Stimulated activated CD4-positive, alpha-beta T cell treated with anti-CD3 and anti-CD28 coated beads, Interleukin-1b, Interleukin-23, amount 100 ng/mL, for 48 hours (primary cell): ENCODE measurements around the gene EML6.
"Not testable (repeated sequence)": the region's sequence is repeated elsewhere in the genome, so short reads cannot be mapped to it uniquely, and the experiment has no call there.

Experiments used
- DNase-seq: peaks from one replicate; pipeline ENCODE4 v3.0.0-alpha.2; 2020

The EML6 gene

DNA sequence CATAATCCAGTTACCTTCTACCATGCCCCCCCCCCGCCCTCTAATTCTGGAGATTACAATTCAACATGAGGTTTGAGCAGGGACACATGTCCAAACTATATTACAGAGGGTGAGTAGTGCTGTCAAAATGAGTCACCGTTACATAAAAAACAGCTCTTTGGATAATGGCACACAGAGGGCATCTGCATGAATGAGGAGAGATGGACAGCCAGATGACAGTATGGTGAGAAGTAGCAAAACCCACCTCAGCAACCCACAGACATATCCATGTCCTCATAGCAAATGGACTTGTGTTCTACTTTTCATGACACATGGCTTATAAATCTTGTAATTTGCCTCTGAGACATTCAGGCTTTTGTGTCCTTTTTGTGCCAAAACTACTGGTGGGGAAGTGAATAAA lies 132.0 kb downstream of the EML6 start:
- DNase-seq, result no peak

GRCh38 chr2:54858021-54858681 lies 134.7 kb downstream of the EML6 start:
- DNase-seq, result no peak

- no peak for DNase-seq
These were observed 136.0 kb downstream of the EML6 start for GRCh38 chr2:54859416-54859815.

GRCh38 chr2:54859997-54860701 lies 136.7 kb downstream of the EML6 start:
- DNase-seq, result no peak

DNA sequence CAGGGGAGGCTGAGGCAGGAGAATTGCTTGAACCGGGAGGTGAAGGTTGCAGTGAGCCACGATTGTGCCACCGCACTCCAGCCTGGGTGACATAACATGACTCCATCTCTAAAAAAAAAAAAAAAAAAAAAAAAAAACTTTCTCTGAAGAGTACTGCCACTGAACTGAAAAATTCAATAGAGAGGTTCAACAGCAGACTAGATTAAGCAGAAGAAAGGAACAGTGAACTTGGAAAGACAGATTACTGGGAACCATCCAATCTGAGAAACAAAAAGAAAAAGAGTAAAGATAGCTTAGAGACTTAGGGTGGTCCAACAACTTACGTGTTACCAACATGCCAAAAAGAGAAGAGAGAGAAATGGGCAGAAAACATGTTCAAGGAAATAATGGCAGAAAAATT lies 138.8 kb downstream of the EML6 start:
- DNase-seq, result no peak

GRCh38 chr2:54862742-54863141 lies 139.3 kb downstream of the EML6 start:
- no peak for DNase-seq

- DNase-seq, result no peak
These were observed 140.2 kb downstream of the EML6 start for GRCh38 chr2:54863660-54864059.

GRCh38 chr2:54864096-54864495 lies 140.6 kb downstream of the EML6 start:
- no peak for DNase-seq

GRCh38 chr2:54864727-54865126 lies 141.3 kb downstream of the EML6 start:
- DNase-seq, result no peak

DNA sequence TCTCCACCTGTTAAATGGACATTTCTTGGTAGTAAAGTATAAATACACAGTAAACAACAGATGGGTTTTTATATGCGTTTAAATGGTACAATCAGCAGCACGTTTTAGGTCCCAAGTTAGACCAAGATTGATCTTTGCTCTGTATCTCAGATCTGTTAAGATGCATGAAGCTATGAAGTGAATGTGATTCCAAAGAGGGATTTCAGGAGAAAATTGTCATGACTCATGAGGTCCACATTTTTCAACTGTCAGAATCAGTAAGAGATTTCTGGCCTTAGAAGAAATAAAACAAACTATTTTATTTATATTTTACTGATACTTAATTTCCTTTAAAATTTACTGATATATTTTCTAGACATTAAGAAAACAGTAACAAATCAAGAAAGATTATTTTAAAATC lies 142.7 kb downstream of the EML6 start:
- no peak for DNase-seq

GRCh38 chr2:54866868-54867267 lies 143.4 kb downstream of the EML6 start:
- DNase-seq, result no peak

GRCh38 chr2:54867457-54867856 lies 144.0 kb downstream of the EML6 start:
- no peak for DNase-seq

GRCh38 chr2:54871457-54872107 lies 148.1 kb downstream of the EML6 start:
- DNase-seq, result no peak

GRCh38 chr2:54872780-54873179 lies 149.3 kb downstream of the EML6 start:
- DNase-seq, result no peak

DNA sequence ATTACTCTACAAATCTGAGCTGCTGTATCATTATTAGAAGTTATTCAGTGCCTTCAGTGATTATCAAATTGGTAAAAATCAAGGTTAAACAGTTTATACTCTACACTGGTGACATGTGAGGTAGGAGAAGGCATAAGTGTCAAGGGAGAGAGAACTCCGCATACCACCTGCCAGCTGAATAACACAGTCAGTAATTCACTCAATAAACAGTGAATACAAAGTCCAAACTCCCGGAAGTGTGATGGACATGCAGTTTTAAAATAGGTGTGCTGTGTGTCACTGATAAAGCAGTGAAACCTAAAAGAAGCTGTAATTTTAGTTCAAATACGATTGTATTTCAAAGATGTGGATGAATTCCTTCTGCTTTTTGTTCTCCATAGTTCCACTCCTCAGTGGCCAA lies 149.8 kb downstream of the EML6 start:
- not testable (repeated sequence) for DNase-seq

DNA sequence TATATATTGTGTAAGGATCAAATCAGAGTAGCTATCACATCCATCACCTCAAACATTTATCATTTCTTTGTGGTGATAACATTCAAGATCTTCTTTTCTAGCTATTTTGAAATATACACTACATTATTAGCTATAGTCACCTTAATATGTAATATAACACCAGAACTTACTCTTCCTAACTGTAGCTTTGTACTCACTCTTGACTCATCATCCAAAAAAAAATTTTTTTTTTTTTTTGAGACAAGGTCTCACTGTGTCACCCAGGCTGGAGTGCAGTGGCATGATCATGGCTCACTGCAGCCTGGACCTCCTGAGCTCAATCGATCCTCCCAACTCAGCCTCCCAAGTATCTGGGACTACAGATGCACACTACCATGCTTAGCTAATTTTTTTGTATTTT lies 153.3 kb downstream of the EML6 start:
- DNase-seq, result no peak

DNA sequence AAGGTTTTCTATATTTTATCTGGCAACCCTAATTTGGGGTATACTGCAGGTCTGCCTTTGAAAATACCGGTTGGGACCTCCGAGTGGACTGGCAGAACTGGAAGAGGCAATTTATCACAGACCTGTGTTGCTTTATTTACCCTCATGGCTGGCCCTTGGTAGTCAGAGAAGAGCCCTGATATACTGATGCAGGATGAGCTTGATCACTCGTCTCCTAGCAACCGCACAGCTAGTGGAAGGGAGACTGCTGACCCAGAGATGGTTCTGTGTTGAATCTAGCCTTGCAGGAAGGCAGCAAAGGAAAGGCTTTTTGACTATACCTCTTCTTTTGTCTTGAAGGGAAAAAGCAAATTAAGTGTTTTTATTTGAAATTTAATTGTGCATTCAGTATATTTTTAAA lies 154.7 kb downstream of the EML6 start:
- DNase-seq, result no peak

GRCh38 chr2:54879032-54879431 lies 155.6 kb downstream of the EML6 start:
- no peak for DNase-seq

GRCh38 chr2:54879598-54880332 lies 156.3 kb downstream of the EML6 start:
- DNase-seq, result no peak

GRCh38 chr2:54880428-54880827 lies 157.0 kb downstream of the EML6 start:
- no peak for DNase-seq

DNA sequence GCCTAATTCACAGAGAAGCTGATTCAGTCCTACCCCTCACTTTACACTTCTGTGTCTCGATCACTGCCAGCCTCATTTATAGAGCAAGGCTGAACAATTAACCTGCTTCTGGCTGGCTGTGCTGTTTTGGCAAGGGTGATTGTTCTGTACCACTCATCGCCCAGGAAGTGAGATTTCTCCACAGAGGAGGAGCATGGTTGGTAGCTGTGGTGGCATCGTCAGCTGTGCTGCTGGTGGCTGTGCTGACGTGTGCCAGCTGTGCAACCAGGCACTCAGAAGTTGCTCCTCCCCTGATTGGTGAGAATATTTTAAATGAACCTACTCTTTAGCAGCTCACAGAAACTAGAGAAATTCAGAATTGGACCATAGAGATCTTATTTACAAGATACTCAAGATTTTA lies 158.3 kb downstream of the EML6 start:
- DNase-seq, result peak; percentile 6

GRCh38 chr2:54885891-54886290 lies 162.4 kb downstream of the EML6 start:
- no peak for DNase-seq

GRCh38 chr2:54887850-54888545 lies 164.5 kb downstream of the EML6 start:
- DNase-seq, result no peak
